GM10266 (cell line): ENCODE results near the gene KLHL40.

Experiments
- DNase-seq: peaks from one replicate; pipeline ENCODE4 v3.0.0; 2012; ENCODE audit errors: extremely low spot score
- CTCF ChIP-seq: IDR thresholded peaks from 2 replicates; pipeline ENCODE4 v1.5.1; 2012; ENCODE audit warnings: mild to moderate bottlenecking, low read depth; ENCODE audit not compliant: control insufficient read depth, insufficient read depth; ENCODE audit errors: missing control alignments

Gene KLHL40

GRCh38 chr3:42681361-42682038 is 3.8 kb upstream of the KLHL40 start:
- no peak for DNase-seq
- TF ChIP-seq CTCF: no peak

- no peak for TF ChIP-seq CTCF
- DNase-seq: no peak
These were observed 2.9 kb upstream of the KLHL40 start for GRCh38 chr3:42682301-42683070.

GRCh38 chr3:42683875-42684598 is 1.3 kb upstream of the KLHL40 start:
- no peak for DNase-seq
- no peak for TF ChIP-seq CTCF

- no peak for DNase-seq
These were observed 540 bp upstream of the KLHL40 start for GRCh38 chr3:42684632-42685362.

GRCh38 chr3:42685891-42686820 is 819 bp downstream of the KLHL40 start:
- no peak for TF ChIP-seq CTCF
- DNase-seq: no peak

More at GRCh38 chr3:42684632-42685362, 540 bp upstream of the KLHL40 start:
- no peak for TF ChIP-seq CTCF
